IMR-90 (cell line): Measurements from ENCODE around the gene PSMD1.

Source experiments
- BHLHE40 ChIP-seq: fragments of 150-350 bp; IDR thresholded peaks from 2 replicates; pipeline ENCODE4 v1.6.1; 2016; ENCODE audit warnings: mild to moderate bottlenecking, low read depth, low read length
- CEBPB ChIP-seq: IDR thresholded peaks from 2 replicates; pipeline ENCODE4 v1.6.1; 2012; ENCODE audit warnings: low read depth, low read length, improper control_type of control experiment
- CTCF ChIP-seq: conservative IDR thresholded peaks from 2 replicates; pipeline ENCODE4 v1.5.1; 2012; ENCODE audit warnings: mild to moderate bottlenecking, low read depth, low read length, improper control_type of control experiment
- MAFK ChIP-seq: IDR thresholded peaks from 2 replicates; pipeline ENCODE4 v1.6.1; 2012; ENCODE audit warnings: low read depth, low read length, improper control_type of control experiment
- MAZ ChIP-seq: IDR thresholded peaks from 2 replicates; pipeline ENCODE4 v1.6.1; 2012; ENCODE audit warnings: low read depth, mild to moderate bottlenecking, low read length, improper control_type of control experiment, moderate library complexity, borderline replicate concordance
- MXI1 ChIP-seq: IDR thresholded peaks from 2 replicates; pipeline ENCODE4 v1.6.1; 2012; ENCODE audit warnings: low read depth, mild to moderate bottlenecking, low read length, moderate library complexity, borderline replicate concordance
- POLR2A ChIP-seq: IDR thresholded peaks from 2 replicates; pipeline ENCODE4 v1.6.1; 2012; ENCODE audit warnings: mild to moderate bottlenecking, low read depth, low read length
- RAD21 ChIP-seq: IDR thresholded peaks from 2 replicates; pipeline ENCODE4 v1.6.1; 2012; ENCODE audit warnings: low read length, improper control_type of control experiment
- RCOR1 ChIP-seq: IDR thresholded peaks from 2 replicates; pipeline ENCODE4 v1.6.1; 2012; ENCODE audit warnings: mild to moderate bottlenecking, low read length, improper control_type of control experiment; ENCODE audit not compliant: insufficient replicate concordance
- RFX5 ChIP-seq: IDR thresholded peaks from 2 replicates; pipeline ENCODE4 v1.8.0; 2012; ENCODE audit warnings: low read depth, mild to moderate bottlenecking, low read length, moderate library complexity
- SMC3 ChIP-seq: fragments of 150-350 bp; IDR thresholded peaks from 2 replicates; pipeline ENCODE4 v1.6.1; 2016; ENCODE audit warnings: low read depth, mild to moderate bottlenecking, antibody characterized with exemption, low read length, moderate library complexity
- USF2 ChIP-seq: fragments of 150-350 bp; IDR thresholded peaks from 2 replicates; pipeline ENCODE4 v1.6.1; 2017; ENCODE audit warnings: mild to moderate bottlenecking, antibody characterized with exemption, low read length, low read depth

GRCh38 chr2:231113489-231113888 is 56.8 kb downstream of the PSMD1 start:
- no peak for TF ChIP-seq USF2
- no peak for TF ChIP-seq CTCF
- TF ChIP-seq RFX5 = no peak
- no peak for TF ChIP-seq MAZ
- TF ChIP-seq POLR2A = no peak
- TF ChIP-seq MXI1 = no peak
- TF ChIP-seq RAD21 = no peak
- no peak for TF ChIP-seq CEBPB
- no peak for TF ChIP-seq RCOR1
- TF ChIP-seq BHLHE40 = no peak
- TF ChIP-seq SMC3 = no peak
- TF ChIP-seq MAFK = no peak
